Measurements from ENCODE around the gene ADIG.

Gene ADIG

DNA sequence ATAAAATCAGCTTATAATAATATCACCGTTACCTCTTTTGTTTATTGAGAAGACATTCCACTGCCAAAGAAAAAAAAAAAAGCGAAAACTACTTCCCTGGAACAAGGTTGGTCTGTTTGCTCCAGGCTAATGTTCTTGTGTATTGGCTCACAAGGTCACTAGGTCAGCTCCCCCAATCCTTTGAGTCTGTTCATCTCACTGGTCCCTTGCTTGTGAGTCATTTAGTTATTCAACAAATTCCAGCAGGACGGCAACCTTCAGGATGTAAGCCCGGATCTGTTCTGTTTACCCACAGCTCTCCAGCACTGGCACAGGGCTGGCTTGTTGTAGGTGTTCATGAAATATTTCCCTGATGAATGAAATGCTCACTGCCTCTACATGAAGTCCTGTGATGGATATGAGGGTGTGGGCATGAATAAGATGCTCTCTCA lies 23.9 kb downstream of the ADIG start:
- DNase-seq = no peak

DNA sequence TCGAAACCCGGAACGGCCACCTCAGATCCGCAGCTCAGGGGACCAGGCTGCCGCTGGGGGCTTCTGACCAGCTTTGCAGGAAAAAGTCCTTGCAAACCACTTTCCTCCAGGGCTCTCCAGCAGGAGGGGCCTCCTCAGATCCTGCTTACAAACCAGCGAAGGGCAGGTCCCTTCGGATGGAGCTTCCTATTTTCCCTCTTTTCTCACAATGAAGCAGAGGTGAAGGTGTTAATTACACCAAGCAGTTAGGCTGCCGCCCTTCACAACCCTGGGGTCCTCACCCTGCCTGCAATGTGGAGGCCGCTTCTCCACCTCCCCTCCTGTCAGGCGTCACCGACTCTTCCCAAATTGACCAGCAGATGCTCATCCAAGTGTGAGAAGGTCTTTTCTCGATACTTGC lies 26.4 kb downstream of the ADIG start:
- DNase-seq = no peak

DNA sequence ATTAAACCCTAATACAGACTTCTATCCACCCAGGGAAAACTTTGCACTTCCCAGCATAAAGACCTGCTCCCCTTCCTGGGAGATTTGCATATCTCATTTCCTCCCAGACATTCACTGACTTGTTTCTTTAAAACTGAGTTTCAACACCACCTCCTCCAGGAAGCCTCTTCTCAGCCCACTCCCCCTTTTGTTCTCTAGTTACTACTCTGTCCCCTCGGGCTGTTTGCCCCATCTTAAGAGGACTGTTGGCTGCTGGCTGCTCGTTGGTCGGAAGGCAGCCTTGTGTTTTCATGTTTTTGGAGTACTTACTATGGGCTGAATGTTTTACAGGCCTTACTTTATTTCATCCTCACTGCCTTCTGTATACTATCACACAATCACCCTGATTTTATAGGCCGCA lies 27.2 kb downstream of the ADIG start:
- DNase-seq = no peak

DNA sequence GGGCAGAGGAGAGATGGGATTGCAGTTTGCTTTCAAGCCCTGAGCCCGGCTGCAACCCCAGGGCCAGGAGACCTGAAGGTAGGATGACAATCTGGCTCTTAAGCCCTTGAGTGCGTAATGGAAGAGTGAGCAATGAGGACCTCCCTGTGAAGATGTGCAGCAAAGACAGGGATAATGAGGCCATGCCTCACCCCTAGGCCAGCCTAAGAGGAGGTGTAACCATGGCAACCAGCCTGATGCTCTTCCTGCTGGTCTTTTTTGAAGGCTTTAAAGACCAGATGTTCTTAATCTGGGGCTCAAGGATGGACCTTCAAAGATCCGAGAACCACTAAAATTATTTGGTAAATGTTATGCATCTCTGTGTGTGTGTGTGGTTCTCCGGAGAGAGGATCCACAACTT lies 28.8 kb downstream of the ADIG start:
- no peak for DNase-seq

DNA sequence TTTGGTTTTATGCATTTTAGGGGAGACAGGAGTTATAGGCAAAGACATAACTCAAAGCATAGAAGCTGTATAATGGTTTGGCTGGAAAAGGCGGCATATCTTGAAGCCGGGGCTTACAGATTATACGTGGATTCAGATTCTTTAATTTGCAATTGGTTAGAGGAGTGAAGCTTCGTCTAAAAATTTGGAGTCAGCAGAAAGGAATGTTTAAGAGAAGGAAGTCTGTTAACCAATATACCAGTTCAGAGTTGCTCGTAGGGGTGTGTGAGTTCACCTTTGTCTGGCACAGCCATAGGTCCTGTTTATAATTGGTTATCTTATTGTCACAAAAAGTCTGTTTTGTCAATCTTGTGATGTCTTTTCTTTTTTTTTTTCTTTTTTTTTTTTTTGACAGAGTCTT lies 29.5 kb downstream of the ADIG start:
- DNase-seq = no peak

DNA sequence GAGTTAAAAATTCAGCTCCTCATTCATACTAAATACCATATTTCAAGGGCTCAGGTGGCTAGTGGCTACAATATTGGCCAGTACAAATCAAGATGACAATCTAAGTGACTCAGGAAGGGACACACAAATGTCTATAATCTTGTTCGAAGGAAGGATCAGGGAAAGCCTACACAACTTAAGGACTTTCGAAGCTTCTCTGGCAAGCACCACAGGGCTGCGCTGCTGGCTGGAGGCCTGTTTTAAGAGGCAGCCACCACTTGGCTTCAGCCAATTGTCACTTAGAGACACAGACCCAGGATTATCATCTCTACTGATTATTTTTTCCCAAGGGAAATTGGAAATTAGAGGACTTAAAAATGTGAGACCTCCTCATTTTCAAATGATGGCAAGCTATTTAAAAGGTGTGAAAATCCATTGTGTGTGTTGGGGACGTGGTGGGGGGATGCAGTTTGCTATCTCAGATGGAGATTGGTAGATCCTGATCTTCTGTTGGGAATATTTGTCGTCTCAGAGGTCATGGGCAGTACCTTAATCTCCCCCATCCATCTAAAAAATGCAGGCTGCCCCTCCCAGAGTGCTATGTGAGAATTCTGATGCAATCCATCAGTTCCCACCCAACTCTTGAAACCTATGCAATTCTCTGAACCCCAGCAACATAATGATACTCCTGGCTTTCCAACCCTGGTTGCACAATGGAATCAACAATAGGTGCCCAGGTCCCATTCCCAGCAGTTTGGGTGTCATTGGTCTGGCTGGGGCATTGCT lies 31.9 kb downstream of the ADIG start:
- DNase-seq = no peak

DNA sequence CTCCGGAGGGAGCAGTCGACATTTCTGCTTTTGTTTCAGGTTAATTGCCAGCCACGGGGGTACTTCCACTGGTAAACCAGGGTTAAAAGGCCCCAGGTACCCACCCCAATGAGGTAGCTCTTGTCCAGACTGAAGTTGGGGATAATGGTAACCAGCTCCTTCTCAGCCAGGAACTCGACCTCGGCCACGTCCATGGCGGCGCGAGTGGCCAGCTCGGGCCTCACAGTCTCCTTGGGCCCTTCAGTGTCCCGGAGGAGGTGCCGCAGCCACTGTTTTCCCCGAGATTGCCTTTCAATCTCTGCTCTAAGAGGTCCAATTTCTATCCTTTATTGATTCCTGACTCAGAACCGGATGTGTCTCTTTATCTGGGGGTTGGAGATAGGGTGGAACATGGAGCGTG lies 34.3 kb downstream of the ADIG start:
- DNase-seq = no peak

DNA sequence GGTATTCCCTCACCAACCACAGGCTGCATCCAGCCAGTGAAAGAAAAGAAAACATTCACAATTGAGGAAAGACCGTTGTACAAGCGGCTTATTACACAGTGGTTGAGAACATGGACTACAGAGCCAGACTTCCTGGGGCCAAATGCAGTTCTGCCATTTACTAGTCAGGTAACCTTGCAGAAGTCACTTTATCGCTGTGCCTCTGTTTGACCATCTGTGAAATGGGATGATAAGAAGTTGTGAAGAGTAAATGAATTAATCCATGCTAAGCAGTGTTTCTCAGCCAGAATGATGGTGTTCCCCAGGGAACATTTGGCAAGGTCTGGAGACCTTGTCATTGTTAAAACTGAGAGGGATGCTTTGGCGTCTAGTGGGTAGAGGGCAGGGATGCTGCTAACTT lies 35.5 kb downstream of the ADIG start:
- DNase-seq = no peak

DNA sequence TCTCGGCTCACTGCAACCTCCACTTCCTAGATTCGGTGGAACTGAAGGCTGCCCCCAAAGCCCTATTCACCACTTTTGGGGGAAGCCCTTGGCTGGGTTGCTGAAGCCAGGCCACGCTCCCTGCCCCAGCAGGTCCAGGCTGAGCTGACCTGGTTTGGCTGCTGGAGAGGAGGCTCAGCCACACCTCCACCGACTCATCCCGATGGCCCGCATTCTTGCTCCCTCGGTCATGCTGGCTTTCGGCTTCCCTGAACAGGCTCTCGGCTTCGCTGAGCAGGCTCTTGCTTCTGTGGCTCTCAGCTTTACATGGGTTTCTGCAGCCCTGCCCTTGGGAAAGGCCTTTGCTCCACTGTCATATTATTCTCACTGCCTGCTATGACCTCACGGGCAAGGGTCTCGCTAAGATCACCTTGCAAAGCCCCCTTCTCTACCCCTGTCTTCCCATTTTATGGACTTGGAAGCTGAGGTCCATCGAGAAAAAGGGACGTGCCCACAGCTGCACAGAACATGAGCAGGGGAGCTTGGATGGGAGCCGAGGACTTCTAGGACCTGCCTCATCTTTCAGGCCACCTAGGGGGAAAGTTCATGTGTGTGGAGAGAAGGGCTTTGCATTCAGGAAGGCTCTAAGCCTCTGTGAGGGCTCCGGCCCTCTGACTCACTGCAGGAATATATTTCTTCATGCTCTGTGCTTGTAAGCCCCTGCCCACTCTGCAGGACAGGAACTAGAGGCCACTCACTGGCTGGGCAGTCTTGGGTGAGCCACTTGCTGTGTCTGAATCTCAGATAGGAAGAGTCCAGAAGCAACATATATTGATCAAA lies 36.2 kb downstream of the ADIG start:
- no peak for DNase-seq

DNA sequence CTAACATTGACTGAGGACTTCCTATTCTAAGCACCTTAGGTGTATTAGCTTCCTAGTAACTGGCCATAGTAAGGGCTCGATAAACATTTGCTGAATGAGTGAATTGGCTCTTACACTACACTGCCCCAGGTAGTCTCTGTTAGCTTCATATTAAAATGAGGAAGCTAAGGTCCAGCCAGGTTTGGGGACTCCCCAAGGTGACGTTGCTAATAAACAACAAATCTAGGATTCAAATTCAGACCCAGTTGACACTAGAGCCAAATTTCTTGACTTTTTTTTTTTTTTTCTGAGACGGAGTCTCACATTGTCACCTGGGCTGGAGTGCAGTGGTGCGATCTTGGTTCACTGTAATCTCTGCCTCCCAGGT lies 36.8 kb downstream of the ADIG start:
- no peak for DNase-seq

DNA sequence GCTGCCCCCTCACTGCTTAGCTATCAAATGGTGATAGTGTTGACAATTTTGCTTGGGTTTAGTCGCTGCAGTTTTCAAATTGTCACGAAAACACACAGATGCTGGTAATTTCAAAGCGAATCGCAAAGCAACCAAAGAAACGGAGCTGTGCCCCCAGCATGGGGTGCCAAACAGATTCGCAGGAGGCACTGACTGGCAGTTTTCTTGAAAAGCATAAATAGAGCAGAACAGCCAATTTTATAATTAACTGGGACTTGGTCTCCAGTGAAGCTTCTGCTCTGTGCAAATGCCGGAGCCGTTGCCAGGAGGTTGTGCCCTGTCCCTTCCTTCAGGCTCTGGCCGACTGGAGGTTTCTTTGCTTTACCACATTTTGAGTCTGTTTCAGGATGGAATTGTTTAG lies 39.4 kb downstream of the ADIG start:
- DNase-seq = no peak

DNA sequence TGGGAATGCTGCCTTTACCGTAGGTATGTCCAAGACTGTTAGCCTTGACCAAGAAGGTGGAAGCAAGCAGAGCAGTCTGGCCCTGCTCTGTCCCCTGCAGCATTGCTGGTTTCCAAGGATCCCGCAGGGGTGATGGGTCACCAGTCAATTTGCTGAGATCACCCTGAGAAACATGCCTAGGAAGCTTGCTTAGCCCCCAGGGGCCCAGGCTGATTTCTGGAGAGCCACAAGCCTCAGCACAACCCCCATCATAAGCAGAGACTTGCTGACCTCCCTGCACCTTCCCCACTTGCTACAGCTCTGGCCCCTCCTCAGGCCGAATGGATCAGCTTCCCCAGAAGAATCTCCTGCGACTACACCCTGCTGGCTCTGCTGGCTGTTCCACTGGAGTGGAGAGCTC lies 42.1 kb downstream of the ADIG start:
- no peak for DNase-seq

DNA sequence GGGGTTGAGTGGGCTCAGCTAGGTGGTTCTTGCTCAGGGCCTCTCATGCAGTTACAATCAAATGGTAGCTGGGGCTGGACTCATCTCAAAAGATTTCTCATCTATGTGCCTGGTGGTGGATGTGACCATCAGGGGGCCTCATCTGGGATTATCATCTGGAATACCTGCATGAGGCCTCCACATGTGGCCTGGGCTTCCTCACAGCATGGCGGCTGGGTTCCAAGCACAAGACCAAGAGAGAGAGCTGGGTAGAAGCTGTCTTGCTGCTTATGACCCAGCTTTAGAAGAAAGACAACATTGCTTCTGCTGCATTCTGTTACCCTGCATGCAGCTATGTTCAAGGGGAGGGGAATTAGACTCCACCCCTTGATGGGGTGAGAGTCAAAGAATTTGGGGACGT lies 43.1 kb downstream of the ADIG start:
- DNase-seq = no peak

DNA sequence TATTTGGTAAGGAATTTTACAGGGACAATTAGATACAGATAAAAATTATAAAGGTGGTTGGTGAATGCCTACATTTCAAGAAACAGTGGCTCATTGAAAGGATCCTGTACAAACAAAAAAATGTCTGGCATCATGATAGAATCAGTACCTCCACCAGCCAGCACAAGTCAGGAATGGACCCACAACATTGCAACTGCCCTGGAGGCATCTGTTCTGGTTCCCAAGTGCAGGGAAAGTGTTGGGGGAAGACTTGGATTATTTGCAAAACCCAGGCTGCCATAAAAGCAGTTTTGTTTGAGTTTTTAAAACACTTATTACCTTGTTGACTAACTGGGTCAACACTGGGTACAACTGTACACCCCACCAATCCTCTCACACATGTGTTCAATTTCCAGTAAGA lies 44.9 kb downstream of the ADIG start:
- no peak for DNase-seq

DNA sequence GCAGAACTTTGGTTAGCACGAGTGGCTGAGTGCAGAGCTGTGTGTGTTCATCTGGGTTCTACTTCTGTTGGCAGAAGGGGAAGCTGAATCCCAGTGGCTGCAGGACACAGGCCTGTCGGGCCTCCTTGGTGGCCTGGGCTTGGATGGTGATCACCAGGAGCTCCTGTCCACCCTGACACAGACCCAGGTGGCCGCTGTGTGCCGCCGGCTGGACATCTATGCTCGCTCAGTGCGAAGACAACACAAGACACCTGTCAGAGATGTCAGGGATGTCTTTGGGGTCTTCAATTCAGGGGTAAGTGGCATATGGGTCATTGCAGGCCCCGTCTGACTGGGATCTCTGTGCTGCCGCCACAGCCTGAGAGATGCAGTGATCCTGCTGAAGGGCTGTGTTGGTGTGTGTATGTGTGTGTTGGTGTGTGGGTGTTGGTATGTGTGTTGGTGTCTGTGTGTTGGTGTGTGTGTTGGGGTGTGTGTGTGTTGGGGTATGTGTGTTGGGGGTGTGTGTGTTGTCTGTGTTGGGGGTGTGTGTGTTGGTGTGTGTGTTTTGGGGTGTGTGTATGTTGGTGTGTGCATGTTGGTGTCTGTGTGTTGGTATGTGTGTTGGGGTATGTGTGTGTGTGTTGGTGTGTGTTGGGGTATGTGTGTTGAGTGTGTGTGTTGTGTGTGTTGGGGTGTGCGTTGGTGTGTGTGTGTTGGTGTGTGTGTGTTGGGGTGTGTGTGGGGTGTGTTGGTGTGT lies 46.1 kb downstream of the ADIG start:
- no peak for DNase-seq

DNA sequence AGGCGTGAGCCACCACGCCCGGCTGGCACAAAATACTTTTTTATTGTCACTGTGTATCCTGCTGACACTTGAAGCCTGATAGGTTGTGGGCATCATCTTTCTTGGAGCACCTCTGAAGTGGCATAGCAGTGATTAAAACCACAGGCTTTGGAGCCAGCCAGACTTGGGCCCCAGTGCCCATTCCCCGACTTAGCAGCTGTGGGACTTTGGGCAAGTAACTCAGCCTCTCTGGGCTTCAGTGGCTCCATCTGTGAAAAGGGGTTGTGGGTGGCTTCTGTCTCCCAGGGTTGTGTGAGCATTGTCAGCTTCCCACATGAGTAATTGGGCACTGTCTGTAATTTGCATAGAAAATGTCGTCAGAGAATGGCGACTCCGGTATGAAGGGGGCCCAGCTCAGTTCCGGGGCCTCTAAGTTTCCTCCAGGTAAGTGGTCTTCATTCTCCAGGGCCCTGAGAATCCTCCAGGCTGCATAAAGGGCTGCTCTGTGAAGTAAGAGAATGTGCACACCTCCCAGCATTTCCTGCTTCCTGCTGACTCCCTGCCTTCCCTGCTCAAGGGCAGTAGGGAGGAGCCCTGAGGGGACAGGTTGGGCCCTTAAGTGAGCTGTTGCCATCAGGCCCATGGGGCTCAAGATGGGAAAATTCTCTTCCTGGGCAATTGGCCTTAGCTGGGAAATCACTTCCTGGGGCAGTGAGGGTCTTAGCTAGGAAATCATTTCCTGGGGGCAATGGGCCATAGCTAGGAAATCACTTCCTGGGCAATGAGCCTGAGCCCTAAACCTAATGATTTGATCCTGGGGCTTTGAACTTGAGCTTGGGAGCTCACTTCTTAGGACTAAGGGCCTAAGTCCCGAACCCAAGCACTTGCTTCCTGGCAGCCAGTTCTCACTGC lies 47.8 kb downstream of the ADIG start:
- DNase-seq = no peak

DNA sequence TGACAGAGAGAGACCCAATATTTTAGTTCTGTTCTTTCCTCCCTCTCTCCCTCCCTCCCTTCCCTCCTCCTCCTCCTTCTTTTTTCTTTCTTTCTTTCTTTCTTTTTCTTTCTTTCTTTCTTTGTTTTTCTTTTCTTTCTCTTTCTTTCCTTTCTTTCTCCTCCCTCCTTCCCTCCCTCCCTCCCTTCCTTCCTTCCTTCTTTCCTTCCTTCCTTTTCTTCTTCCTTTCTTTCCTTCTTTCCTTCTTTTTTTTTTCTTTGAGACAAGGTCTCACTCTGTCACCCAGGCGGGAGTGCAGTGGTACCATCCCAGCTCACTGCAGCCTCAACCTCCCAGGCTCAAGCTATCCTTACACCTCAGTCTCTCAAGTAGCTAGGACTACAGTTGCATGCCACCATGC lies 49.0 kb downstream of the ADIG start:
- DNase-seq = no peak

DNA sequence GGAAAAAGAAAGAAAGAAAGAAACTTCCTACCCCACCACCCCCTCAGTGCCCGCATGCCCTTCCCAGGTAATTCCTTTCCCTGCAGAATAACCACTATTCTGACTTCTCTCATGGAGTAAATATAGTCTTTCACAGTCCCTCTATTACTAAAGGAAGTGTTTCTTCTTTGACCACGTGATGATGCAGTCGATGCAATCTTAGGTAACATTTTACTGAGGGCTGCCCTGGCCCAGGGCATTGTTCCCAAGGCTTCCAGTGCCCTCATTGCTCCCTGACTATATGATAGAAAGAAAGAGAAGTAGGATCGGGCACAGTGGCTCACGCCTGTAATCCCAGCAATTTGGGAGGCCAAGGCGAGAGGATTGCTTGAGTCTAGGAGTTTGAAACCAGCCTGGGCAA lies 49.7 kb downstream of the ADIG start:
- no peak for DNase-seq

DNA sequence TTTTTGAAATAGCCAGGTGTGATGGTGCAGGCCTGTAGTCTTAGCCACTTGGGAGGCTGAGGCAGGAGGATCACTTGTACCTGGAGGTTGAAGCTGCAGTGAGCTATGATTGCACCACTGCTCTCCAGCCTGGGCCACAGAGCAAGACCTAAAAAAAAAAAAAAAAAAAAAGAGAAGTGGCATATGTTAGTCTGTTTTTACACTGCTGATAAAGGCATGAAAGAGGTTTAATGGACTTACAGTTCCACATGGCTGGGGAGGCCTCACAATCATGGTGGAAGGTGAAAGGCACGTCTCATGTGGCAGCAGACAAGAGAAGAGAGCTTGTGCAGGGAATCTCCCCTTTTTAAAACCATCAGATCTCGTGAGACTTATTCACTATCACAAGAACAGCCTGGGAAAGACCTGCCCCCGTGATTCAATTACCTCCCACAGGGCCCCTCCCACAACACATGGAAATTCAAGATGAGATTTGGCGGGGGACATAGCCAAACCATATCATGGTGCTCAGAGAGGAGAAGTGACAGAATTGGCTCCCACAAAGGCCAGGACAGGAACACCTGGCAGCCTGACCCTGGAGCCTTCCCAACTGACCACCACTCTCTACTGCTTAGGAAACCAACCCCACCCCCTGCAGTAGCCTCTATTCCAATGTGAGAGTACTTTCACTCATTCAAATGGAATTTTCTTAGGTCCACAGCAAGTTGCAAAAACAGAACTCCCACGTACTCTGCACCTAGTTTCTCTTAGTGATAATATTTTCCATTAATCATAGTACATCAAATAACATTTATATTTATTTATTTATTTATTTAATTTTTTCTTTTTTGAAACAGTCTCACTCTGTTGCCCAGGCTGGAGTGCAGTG lies 50.4 kb downstream of the ADIG start:
- no peak for DNase-seq

DNA sequence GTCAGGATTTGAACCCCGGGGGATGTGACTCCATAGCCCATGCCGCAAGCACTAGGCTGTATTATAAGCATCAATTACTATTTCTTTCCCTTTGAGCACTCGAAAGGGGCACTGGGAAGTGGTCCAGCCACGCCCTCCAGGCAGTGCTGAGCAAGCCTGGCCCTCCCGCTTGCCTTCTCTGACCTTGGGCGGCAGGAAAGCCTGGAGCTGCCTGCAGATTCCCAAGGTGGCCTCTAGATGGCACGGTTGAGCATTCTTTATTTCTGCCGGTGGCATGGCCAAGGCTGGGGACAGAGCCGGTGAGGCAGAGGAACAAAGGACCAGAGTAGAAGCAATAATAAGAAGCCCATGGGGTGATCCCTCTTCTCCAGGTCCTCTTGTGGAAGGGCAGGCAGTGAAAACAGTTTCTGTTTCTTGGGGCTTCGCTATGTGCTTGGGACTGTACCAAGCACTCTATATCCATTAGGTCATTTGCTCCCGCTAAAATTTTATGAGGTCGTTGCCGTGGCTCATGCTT lies 52.6 kb downstream of the ADIG start:
- peak; percentile 39 for DNase-seq

DNA sequence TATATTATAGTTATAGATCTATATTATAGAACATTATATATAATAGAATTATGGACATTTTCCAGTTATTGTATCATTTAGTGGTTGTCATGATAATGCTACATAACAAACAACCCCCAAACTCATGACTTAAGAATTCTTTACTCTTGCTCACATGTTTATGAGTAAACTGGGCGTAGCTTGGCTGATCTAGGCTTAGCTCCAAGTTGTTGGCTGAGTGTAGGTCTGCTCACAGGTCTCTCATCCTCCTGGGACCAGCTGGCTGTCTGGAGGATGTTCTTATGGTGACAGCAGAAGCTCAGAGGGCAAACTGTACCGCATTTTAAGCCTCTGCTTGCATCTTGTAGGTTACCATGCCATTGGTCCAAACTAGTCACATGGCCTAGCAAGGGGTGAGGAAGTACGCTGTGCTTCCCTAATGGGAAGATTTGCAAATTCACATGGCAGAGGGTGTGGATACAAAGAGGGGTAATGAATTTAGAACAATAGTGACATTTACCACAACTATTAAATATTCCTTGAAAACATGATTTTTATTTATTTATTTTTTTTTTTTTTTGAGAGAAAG lies 54.8 kb downstream of the ADIG start:
- DNase-seq = no peak

All from COR-L47 (cell line).